Upper lobe of left lung (tissue), 4 donors: Measurements from ENCODE around the gene KRT85.

ENCODE experiments used
- EP300 ChIP-seq, 4 donors: sonication (generic); formaldehyde crosslinking; IDR thresholded peaks; one replicate each; pipeline ENCODE4 v1.5.1; 2017; ENCODE audit warnings: antibody characterized with exemption in 4 of 4, control low read depth in 2 of 4
- POLR2A ChIP-seq, 4 donors: fragments of 450-650 bp; IDR thresholded peaks; one replicate each; pipeline ENCODE4 v1.5.1; 2016 to 2017; ENCODE audit warnings: antibody characterized with exemption in 4 of 4, mild to moderate bottlenecking in 2 of 4
- TF ChIP-seq, protein P1 (sequence below), 6 experiments: fragments of 450-650 bp in 4 of 6; fragments of 200-600 bp in 2 of 6; sonication (generic) in 2 of 6; IDR thresholded peaks; one replicate each; pipeline ENCODE4 v1.5.1; 2016 to 2019; ENCODE audit warnings: antibody characterized with exemption in 6 of 6

DNA sequence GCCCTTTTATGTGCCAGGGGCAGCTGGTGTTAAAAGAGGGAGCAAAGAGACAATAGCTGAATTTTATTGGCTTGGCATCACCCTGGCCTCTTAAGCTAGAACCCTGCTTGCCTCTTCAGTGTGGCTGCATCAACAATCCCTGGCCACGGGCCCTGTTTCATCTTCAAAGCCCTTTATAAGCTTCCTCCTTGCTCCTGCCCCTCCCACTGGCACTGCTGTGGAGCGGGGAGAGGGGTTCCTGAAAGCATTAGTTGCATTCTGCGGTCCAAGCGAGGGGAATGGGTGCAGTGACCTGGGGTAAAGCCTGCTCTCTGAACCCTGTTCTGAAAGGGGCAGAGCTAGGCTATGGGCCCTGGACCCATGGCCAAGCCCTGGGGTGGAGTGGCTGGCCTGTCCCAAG, 45.9 kb downstream of the KRT85 start:
- TF ChIP-seq, protein P1, sequence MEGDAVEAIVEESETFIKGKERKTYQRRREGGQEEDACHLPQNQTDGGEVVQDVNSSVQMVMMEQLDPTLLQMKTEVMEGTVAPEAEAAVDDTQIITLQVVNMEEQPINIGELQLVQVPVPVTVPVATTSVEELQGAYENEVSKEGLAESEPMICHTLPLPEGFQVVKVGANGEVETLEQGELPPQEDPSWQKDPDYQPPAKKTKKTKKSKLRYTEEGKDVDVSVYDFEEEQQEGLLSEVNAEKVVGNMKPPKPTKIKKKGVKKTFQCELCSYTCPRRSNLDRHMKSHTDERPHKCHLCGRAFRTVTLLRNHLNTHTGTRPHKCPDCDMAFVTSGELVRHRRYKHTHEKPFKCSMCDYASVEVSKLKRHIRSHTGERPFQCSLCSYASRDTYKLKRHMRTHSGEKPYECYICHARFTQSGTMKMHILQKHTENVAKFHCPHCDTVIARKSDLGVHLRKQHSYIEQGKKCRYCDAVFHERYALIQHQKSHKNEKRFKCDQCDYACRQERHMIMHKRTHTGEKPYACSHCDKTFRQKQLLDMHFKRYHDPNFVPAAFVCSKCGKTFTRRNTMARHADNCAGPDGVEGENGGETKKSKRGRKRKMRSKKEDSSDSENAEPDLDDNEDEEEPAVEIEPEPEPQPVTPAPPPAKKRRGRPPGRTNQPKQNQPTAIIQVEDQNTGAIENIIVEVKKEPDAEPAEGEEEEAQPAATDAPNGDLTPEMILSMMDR (IDR thresholded peaks at IDR 0.05) = no peak
- TF ChIP-seq EP300 (IDR thresholded peaks at IDR 0.05) = no peak
- no peak for TF ChIP-seq POLR2A (IDR thresholded peaks at IDR 0.05)
